Measurements from ENCODE around the gene RBFOX2.

DNA sequence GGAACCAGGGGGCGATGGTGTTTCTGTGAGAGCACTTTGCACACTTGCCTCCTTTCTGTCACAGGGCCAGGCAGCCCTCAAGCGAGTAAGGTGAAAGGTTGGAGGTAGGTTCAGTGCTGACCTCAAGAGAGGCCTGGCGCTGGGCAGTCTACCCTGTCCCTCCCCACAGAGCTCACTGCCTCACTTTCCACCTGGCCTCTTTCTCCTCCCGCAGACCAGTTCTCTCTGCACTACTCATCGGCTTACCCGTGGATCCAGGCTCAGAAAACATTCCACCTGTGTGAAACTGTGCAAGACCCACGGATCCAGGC lies 294.2 kb downstream of the RBFOX2 start:
- TF ChIP-seq, protein P1, sequence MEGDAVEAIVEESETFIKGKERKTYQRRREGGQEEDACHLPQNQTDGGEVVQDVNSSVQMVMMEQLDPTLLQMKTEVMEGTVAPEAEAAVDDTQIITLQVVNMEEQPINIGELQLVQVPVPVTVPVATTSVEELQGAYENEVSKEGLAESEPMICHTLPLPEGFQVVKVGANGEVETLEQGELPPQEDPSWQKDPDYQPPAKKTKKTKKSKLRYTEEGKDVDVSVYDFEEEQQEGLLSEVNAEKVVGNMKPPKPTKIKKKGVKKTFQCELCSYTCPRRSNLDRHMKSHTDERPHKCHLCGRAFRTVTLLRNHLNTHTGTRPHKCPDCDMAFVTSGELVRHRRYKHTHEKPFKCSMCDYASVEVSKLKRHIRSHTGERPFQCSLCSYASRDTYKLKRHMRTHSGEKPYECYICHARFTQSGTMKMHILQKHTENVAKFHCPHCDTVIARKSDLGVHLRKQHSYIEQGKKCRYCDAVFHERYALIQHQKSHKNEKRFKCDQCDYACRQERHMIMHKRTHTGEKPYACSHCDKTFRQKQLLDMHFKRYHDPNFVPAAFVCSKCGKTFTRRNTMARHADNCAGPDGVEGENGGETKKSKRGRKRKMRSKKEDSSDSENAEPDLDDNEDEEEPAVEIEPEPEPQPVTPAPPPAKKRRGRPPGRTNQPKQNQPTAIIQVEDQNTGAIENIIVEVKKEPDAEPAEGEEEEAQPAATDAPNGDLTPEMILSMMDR (IDR thresholded peaks at IDR 0.05) = no peak
- no peak for TF ChIP-seq POLR2A (IDR thresholded peaks at IDR 0.05)
